Liver (tissue), 9 donors: Measurements from ENCODE around the gene SELENOO. TPM values are rescaled to one million over a fixed set of nuclear protein-coding genes. Genes with fewer than 3 reads are reported as not detected.

Experiments
- DNase-seq: peaks from one replicate; pipeline ENCODE4 v3.0.0-alpha.2; 2017; ENCODE audit warnings: low spot score
- H3K27ac ChIP-seq, 2 donors: one replicate each; pipeline ENCODE4 v1.7.0; 2013; ENCODE audit warnings: inconsistent platforms in 2 of 2, low read length in 2 of 2, control low read depth in 1 of 2, low read depth in 1 of 2, mild to moderate bottlenecking in 1 of 2
- H3K27me3 ChIP-seq, 4 donors: one replicate each; pipeline versions ENCODE4 v1.6.1 to v1.7.0; 2013; ENCODE audit warnings: low read length in 3 of 4, inconsistent platforms in 1 of 4, mild to moderate bottlenecking in 1 of 4, moderate library complexity in 1 of 4; ENCODE audit not compliant: control insufficient read depth in 4 of 4, insufficient read depth in 4 of 4
- H3K36me3 ChIP-seq, 4 donors: one replicate each; pipeline versions ENCODE4 v1.6.1 to v1.7.0; 2013; ENCODE audit warnings: low read length in 3 of 4, mild to moderate bottlenecking in 3 of 4, low read depth in 1 of 4, moderate library complexity in 1 of 4; ENCODE audit not compliant: control insufficient read depth in 4 of 4, insufficient read depth in 3 of 4
- H3K4me1 ChIP-seq, 4 donors: one replicate each; pipeline versions ENCODE4 v1.6.1 to v1.7.0; 2013; ENCODE audit warnings: low read length in 3 of 4, mild to moderate bottlenecking in 3 of 4, moderate library complexity in 1 of 4; ENCODE audit not compliant: control insufficient read depth in 4 of 4, insufficient read depth in 4 of 4
- H3K4me3 ChIP-seq, 3 donors: one replicate each; pipeline versions ENCODE4 v1.6.1 to v1.7.0; 2013; ENCODE audit warnings: low read length in 3 of 3, control low read depth in 1 of 3, low read depth in 1 of 3, mild to moderate bottlenecking in 1 of 3
- H3K9ac ChIP-seq, 2 donors: one replicate each; pipeline ENCODE4 v1.7.0; 2013; ENCODE audit warnings: low read length in 2 of 2, mild to moderate bottlenecking in 2 of 2, moderate library complexity in 2 of 2, control low read depth in 1 of 2, low read depth in 1 of 2
- H3K9me3 ChIP-seq, 4 donors: one replicate each; pipeline versions ENCODE4 v1.6.1 to v1.7.0; 2013; ENCODE audit warnings: low read length in 3 of 4; ENCODE audit not compliant: control insufficient read depth in 4 of 4
- ATF3 ChIP-seq: IDR thresholded peaks from 2 replicates; pipeline ENCODE4 v1.6.1; 2016; ENCODE audit warnings: antibody characterized with exemption
- FOXA1 ChIP-seq: IDR thresholded peaks from 2 replicates; pipeline ENCODE4 v1.6.1; 2016; ENCODE audit warnings: antibody characterized with exemption
- FOXA2 ChIP-seq: IDR thresholded peaks from 2 replicates; pipeline ENCODE4 v1.6.1; 2016; ENCODE audit warnings: antibody characterized with exemption
- HNF4A ChIP-seq, 2 donors: conservative IDR thresholded peaks; 2 replicates each; pipeline ENCODE4 v1.6.1; 2016; ENCODE audit warnings: antibody characterized with exemption in 2 of 2, mild to moderate bottlenecking in 2 of 2
- JUND ChIP-seq, 2 donors: IDR thresholded peaks; 2 replicates each; pipeline ENCODE4 v1.6.1; 2016; ENCODE audit warnings: antibody characterized with exemption in 2 of 2
- NR2F2 ChIP-seq: IDR thresholded peaks from 2 replicates; pipeline ENCODE4 v1.6.1; 2016; ENCODE audit warnings: antibody characterized with exemption
- RAD21 ChIP-seq, 2 donors: IDR thresholded peaks; 2 replicates each; pipeline ENCODE4 v1.6.1; 2016; ENCODE audit warnings: antibody characterized with exemption in 2 of 2, mild to moderate bottlenecking in 2 of 2
- SP1 ChIP-seq: IDR thresholded peaks from 2 replicates; pipeline ENCODE4 v1.6.1; 2018; ENCODE audit warnings: antibody characterized with exemption, mild to moderate bottlenecking
- TAF1 ChIP-seq: conservative IDR thresholded peaks from 2 replicates; pipeline ENCODE4 v1.6.1; 2016; ENCODE audit warnings: antibody characterized with exemption, mild to moderate bottlenecking
- ZBTB33 ChIP-seq: IDR thresholded peaks from 2 replicates; pipeline ENCODE4 v1.6.1; 2016; ENCODE audit warnings: antibody characterized with exemption
- WGBS: extraction: QIAGEN DNeasy Blood & Tissue Kit; methylation state at CpG from one replicate; pipeline ENCODE4 v1.1.7; 2013; 5-methylcytosine and 5-hydroxymethylcytosine counted together
- polyA plus RNA-seq, 2 donors: library from polyadenylated mRNA; stranded (reverse) in 1 of 2; unstranded in 1 of 2; fragments of 200-250 nt in 1 of 2; fragments of >200 nt in 1 of 2; fragmentation: Nextera tagmentation in 1 of 2; extraction: Ambion mirVana in 1 of 2; gene quantifications; one replicate each; pipeline versions ENCODE4 v1.2.1 to v1.2.3, GENCODE V29; 2013 to 2015
- total RNA-seq, 2 donors: library from RNA; depleted of rRNA; stranded (reverse); fragments of >200 nt; gene quantifications; one replicate each; pipeline ENCODE4 v1.2.3, GENCODE V29; 2014
- TF ChIP-seq, protein P1 (sequence below): fragments of 150-350 bp; IDR thresholded peaks from 2 replicates; pipeline ENCODE4 v1.5.1; 2017; ENCODE audit warnings: improper control_type of control experiment, low read depth, low read length; ENCODE audit not compliant: missing input control
- TF ChIP-seq, protein P2 (sequence below): IDR thresholded peaks from 2 replicates; pipeline ENCODE4 v1.6.1; 2016; ENCODE audit warnings: antibody characterized with exemption
- TF ChIP-seq, protein P3 (sequence below): IDR thresholded peaks from 2 replicates; pipeline ENCODE4 v1.6.1; 2016; ENCODE audit warnings: antibody characterized with exemption, mild to moderate bottlenecking
- donor health status: healthy.
- donor health status: healthy.
- donor health status: healthy.
- donor health status: healthy.
- donor health status: healthy.

SELENOO gene
- total and polyA plus RNA-seq, 4 donors = 16.4 to 59.2 (median 42.2) TPM

DNA sequence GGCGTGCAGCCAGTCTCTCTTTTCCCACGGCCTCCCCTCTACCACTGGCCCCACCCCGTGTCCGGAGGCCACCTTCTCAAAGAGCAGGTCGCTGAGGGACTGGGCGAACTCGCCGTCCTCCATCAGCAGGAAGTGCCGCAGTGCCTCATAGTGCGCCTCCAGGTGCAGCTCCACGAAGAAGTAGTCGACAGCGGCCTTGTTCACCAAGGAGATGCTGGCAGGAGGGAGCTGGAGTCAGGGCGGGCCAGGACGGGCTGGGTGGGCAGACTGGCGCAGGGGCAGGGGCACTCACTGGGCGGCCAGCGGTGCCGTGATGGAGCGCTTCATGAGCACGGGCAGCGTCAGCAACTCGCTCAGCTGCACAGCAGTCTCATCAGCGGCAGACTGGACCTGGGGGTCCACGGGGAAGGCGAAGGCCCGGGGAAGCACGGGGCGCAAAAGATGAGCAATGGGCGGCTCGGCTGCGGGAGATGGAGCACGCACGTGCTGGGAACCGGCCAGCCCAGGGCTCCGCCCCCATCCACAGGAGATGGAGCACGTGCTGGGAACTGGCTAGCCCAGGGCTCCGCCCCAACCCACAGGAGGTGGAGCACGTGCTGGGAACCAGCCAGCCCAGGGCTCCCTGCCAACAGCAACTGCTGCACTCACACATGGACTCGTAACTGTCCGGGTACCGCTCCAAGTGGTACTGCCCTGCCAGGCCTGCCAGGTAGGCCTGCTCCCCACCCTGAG is 18.4 kb downstream of the SELENOO start:
- TF ChIP-seq JUND (IDR thresholded peaks at IDR 0.05) = no peak
- peak; percentile 10 to 55 for TF ChIP-seq HNF4A (conservative IDR thresholded peaks at IDR 0.05)
- TF ChIP-seq NR2F2 = no peak
- peak; percentile 48 for TF ChIP-seq SP1
- DNase-seq = peak; percentile 72
- 65% methylated on average over 42 of the region's 42 CpGs for WGBS
- H3K4me1 ChIP-seq = peaks cover 4 to 15% (median 7%) of the 10 kb centered on the region in 4 donors
- no peaks in the 10 kb centered on the region for H3K9me3 ChIP-seq
- H3K27ac ChIP-seq = no peak overlapping the region
- no peak overlapping the region for H3K9ac ChIP-seq
- no peak overlapping the region for H3K4me3 ChIP-seq
- H3K27me3 ChIP-seq = no peaks in the 10 kb centered on the region
- H3K36me3 ChIP-seq = peaks cover 34 to 77% (median 45%) of the 10 kb centered on the region in 4 donors

DNA sequence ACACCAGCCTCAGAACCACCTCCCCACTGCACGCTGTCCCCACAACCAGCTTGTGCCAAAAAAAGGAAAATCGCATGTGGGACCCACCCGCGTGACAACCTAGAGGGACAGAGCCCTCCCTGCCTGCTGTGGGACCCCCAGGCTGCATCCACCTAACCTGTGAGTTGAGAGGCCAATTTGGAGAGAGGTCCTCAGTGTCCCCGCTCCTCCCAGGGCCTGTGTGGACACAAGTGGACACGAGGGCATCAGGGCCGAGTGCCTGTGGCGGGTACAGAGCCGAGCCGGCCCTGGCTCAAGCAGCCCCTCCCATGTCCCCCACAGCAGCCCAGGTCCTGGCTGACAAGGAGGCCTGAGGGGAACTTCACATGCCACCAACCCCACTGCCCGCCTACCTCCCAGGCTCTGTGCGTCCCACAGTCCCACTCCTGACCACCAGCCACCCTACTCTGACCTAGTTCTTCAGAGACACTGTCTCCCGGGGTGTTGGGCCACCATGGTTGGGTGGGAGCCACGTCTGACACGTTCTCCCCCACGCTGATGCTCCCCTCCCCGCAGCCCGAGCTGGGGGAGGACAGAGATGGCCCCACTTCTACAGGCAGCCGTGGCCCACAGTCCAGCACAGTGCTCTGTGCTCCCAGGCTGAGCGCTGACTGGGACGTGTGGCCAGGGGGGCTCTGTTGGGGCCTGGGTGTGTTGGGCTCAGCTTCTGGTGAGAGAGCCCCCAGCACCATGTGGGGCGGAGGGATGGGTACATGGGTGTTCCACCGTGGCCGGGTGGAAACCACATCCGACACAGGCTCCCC is 19.2 kb downstream of the SELENOO start:
- WGBS = 87% methylated on average over 25 of the region's 25 CpGs
- no peak for TF ChIP-seq ZBTB33
- no peak overlapping the region for H3K27ac ChIP-seq
- H3K27me3 ChIP-seq = no peaks in the 10 kb centered on the region
- H3K36me3 ChIP-seq = peaks cover 38 to 76% (median 44%) of the 10 kb centered on the region in 4 donors
- peaks cover 4 to 15% (median 7%) of the 10 kb centered on the region in 4 donors for H3K4me1 ChIP-seq
- no peak overlapping the region for H3K4me3 ChIP-seq
- no peaks in the 10 kb centered on the region for H3K9me3 ChIP-seq
- DNase-seq = no peak
- H3K9ac ChIP-seq = no peak overlapping the region

GRCh38 chr22:50220603-50221409 is 20.0 kb downstream of the SELENOO start:
- Histone ChIP-seq H3K4me3 (no peak overlapping the region), H3K9me3 (no peaks in the 10 kb centered on the region), H3K27me3 (no peaks in the 10 kb centered on the region), H3K4me1 (peaks cover 4 to 15% (median 7%) of the 10 kb centered on the region in 4 donors), H3K36me3 (peaks cover 33 to 78% (median 41%) of the 10 kb centered on the region in 4 donors), H3K9ac (no peak overlapping the region), H3K27ac (no peak overlapping the region)
- WGBS = 98% methylated on average over 45 of the region's 45 CpGs
- DNase-seq = no peak
- TF ChIP-seq ZBTB33 = no peak
- TF ChIP-seq RAD21 (IDR thresholded peaks at IDR 0.05) = no peak
- TF ChIP-seq, protein P1, sequence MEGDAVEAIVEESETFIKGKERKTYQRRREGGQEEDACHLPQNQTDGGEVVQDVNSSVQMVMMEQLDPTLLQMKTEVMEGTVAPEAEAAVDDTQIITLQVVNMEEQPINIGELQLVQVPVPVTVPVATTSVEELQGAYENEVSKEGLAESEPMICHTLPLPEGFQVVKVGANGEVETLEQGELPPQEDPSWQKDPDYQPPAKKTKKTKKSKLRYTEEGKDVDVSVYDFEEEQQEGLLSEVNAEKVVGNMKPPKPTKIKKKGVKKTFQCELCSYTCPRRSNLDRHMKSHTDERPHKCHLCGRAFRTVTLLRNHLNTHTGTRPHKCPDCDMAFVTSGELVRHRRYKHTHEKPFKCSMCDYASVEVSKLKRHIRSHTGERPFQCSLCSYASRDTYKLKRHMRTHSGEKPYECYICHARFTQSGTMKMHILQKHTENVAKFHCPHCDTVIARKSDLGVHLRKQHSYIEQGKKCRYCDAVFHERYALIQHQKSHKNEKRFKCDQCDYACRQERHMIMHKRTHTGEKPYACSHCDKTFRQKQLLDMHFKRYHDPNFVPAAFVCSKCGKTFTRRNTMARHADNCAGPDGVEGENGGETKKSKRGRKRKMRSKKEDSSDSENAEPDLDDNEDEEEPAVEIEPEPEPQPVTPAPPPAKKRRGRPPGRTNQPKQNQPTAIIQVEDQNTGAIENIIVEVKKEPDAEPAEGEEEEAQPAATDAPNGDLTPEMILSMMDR = no peak
- TF ChIP-seq NR2F2 = no peak
- TF ChIP-seq FOXA2 = no peak
- TF ChIP-seq HNF4A (conservative IDR thresholded peaks at IDR 0.05) = no peak
- TF ChIP-seq ATF3 = no peak
- TF ChIP-seq TAF1 = no peak
- TF ChIP-seq, protein P2, sequence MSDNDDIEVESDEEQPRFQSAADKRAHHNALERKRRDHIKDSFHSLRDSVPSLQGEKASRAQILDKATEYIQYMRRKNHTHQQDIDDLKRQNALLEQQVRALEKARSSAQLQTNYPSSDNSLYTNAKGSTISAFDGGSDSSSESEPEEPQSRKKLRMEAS = no peak
- TF ChIP-seq, protein P3, sequence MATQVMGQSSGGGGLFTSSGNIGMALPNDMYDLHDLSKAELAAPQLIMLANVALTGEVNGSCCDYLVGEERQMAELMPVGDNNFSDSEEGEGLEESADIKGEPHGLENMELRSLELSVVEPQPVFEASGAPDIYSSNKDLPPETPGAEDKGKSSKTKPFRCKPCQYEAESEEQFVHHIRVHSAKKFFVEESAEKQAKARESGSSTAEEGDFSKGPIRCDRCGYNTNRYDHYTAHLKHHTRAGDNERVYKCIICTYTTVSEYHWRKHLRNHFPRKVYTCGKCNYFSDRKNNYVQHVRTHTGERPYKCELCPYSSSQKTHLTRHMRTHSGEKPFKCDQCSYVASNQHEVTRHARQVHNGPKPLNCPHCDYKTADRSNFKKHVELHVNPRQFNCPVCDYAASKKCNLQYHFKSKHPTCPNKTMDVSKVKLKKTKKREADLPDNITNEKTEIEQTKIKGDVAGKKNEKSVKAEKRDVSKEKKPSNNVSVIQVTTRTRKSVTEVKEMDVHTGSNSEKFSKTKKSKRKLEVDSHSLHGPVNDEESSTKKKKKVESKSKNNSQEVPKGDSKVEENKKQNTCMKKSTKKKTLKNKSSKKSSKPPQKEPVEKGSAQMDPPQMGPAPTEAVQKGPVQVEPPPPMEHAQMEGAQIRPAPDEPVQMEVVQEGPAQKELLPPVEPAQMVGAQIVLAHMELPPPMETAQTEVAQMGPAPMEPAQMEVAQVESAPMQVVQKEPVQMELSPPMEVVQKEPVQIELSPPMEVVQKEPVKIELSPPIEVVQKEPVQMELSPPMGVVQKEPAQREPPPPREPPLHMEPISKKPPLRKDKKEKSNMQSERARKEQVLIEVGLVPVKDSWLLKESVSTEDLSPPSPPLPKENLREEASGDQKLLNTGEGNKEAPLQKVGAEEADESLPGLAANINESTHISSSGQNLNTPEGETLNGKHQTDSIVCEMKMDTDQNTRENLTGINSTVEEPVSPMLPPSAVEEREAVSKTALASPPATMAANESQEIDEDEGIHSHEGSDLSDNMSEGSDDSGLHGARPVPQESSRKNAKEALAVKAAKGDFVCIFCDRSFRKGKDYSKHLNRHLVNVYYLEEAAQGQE = no peak
- no peak for TF ChIP-seq FOXA1
